NCI-H2196 (cell line): ENCODE data around the gene EEFSEC.

ENCODE experiments used
- DNase-seq: peaks from one replicate; lab custom pipeline; 2025; ENCODE audit not compliant: unreplicated experiment; lab: John Stamatoyannopoulos, UW

Gene EEFSEC

DNA sequence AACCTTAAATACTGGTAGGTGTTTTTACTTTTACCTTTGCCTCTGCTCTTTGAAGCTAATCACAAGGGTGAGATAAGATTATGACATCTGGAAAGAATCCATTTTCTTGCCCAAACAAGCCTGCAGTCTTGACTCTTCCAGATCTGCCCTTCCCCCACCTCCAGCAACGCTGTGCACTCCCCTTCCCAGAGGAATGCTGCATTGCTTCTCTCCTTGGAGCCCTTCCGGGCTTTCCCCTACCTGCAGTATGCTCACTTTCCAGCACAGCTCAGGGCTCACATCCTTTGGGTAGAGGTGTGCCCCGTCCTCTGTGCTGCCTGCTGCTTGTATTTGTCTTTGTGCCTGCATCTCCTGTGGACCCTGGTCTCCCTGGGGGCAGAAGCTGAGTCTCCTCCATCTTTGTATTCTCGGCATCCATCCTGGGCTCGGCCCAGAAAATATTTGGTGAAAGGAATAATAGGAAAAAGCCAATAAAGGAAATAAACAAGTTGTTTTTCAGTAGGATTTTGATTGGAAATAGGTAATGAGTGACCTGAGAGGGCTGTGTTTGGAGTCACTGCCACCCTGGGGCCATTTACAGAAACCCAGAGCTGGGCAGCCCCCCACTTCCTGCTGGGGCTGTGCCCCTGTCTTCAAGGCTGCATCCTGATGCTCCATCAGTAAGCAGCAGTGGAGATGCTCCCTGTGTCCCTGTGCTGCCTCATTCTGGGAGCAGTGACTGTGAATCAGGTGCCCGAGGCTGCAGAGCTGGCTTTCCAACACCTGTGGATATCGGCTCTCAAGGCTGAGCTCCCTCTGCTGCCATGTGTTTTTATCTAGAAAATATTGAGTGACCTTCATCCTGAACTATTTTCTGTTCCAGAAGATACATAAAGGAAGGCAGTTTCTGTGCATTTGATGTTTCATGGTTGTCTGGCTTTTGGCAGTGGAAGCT lies 117.5 kb downstream of the EEFSEC start:
- no peak for DNase-seq

DNA sequence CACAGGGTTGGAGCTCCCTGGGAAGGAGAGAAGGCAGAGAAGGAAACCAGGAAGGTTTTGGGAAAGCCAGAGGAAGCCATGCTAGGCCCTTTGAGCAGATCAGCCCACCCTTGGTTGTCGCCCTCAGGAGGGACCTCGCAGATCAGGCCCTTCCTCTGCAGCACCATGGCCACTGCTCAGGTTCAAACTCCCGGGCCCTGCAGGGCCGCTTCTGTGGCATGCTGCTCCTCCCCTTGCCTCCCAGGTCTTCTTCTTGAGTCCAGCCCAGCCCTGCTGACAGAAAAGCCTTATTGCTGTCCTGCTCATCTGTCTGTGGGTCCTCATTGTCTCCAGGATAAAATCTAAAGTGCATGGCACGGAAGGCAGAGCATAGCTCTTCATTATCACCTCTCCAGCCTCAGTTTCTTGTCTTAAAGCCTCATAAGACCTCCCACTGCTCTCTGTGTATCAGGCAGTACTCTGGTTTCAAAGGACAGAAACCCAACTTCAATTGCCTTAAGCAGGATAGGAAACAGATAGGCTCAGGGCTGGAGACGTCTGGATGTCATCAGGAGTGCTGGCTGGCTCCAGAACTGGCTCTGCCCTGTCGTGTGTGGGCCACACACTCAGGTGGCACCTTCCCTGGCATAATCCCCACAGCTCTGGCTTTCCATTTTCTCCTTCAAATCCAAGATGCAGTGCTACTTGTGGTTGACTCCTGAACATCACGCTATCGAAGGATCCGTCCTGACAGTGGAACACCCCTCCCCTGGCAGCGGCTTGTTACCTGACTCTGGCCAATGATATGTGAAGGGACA lies 118.5 kb downstream of the EEFSEC start:
- DNase-seq: no peak

DNA sequence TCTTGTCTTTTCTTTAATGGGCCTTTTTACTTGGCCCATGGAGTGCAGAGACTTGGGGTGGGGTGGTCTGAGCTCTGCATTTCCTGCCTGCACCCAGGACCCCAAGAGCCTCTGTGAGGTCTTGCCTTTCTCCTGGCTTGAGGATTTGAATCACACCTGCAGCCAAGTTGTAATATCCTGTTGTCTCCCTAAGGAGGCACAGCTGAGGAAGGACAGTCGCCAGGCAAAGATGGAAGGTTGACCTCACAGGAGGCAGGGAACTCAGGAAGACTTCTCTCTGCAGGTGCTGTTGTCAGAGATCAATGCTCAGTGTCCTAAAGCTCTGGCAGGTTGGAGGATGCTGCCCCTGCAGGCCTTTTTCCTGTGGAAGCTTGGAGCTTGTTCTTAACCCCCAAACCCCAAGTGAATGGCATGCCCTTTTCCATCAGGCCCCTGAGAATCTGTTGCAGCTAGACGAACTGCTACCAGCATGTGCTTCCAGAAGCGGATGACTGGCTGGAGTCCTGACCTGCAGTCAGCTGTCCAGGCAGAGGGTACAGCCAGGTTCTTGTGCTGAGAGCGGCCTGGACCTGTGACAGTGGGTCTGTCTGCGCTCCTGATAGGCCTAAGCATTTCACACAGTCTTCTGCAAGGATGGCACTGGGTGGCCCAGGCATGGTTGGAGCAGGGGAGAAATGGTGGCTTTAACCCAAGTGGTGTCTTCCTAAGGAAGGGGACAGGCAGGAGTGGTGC lies 120.0 kb downstream of the EEFSEC start:
- no peak for DNase-seq

GRCh38 chr3:128273841-128274573 lies 120.7 kb downstream of the EEFSEC start:
- no peak for DNase-seq

GRCh38 chr3:128274837-128275236 lies 121.6 kb downstream of the EEFSEC start:
- DNase-seq: no peak

- DNase-seq: no peak
Observed at GRCh38 chr3:128275316-128276145, 122.2 kb downstream of the EEFSEC start.

DNA sequence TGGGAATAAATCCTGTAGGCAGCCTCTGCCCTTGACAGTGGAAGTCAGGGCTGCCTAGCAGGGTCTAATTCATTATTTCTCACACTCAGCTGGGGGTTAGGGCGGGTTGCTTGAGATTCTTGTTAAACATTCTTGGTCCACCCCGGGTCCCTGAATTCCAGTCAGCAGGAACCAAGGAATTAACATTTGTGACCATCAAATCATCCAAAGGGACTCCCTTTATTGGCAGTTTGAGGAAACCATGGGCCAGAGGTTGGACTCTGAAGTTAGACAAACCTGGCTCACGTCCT lies 122.8 kb downstream of the EEFSEC start:
- no peak for DNase-seq

- no peak for DNase-seq
Observed at GRCh38 chr3:128276577-128277183, 123.4 kb downstream of the EEFSEC start.

GRCh38 chr3:128277378-128278069 lies 124.2 kb downstream of the EEFSEC start:
- no peak for DNase-seq

DNA sequence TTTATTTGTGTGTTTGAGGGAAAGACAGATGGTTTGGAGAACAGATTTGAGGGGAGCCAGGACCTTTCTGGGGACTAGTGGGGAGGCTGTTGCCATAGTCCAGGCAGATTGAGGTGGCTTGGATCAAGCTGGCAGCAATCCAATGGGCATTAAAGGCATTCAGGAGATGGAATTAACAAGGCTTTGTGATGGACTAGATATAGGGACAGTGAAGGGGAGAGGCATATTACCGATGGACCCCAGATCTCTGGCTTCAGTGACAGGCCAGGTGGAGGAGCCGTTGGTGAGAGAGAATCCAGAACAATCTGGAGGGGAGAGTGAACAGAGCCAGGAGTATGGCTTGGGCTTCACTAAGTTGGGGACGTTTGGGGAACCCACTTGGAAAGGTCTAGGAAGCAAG lies 124.8 kb downstream of the EEFSEC start:
- no peak for DNase-seq

GRCh38 chr3:128278761-128279600 lies 125.7 kb downstream of the EEFSEC start:
- DNase-seq: no peak

DNA sequence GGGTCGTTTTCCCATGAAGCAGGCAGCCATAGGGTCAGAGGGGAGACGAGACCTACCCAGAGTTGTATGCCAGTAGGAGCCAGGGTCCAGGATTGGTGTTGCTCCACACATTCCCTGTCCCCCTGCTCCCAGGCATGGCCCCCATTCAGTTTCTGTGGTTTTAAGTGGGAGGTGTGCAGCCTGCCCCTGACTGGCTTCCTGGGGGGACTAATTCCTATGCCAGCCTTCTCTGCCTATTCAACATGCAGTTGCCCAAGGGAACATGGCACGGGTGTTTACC lies 126.3 kb downstream of the EEFSEC start:
- DNase-seq: no peak

DNA sequence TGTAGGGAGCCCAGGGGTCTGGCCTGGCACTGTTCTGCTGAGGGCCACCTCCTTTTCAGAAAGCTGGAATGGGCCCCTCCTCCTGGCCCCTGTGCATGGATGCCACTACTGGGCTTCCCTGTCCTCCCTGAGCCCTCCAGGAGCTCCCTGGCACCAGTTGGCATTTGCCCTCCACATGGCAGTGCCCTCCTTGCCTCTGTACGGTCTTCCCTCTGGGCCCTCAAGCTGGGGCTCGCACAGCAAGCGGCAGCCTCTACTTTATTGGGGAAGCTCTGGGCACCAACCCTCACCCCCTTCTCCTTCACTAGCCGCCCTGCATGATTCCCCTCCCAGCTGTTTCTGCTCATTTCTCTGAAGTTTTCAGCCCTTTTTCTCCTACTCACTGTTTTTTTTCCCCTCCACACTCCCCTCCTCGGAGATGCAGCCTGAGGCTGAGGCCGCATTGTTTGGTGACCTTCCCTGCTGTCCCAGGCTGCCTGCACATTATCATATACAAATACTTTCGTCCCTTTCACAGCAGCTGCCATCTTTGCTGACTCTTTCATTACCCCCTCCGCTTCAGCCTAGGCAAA lies 127.3 kb downstream of the EEFSEC start:
- DNase-seq: no peak

- DNase-seq: peak; percentile 32
Observed at GRCh38 chr3:128281056-128281455, 127.8 kb downstream of the EEFSEC start.

DNA sequence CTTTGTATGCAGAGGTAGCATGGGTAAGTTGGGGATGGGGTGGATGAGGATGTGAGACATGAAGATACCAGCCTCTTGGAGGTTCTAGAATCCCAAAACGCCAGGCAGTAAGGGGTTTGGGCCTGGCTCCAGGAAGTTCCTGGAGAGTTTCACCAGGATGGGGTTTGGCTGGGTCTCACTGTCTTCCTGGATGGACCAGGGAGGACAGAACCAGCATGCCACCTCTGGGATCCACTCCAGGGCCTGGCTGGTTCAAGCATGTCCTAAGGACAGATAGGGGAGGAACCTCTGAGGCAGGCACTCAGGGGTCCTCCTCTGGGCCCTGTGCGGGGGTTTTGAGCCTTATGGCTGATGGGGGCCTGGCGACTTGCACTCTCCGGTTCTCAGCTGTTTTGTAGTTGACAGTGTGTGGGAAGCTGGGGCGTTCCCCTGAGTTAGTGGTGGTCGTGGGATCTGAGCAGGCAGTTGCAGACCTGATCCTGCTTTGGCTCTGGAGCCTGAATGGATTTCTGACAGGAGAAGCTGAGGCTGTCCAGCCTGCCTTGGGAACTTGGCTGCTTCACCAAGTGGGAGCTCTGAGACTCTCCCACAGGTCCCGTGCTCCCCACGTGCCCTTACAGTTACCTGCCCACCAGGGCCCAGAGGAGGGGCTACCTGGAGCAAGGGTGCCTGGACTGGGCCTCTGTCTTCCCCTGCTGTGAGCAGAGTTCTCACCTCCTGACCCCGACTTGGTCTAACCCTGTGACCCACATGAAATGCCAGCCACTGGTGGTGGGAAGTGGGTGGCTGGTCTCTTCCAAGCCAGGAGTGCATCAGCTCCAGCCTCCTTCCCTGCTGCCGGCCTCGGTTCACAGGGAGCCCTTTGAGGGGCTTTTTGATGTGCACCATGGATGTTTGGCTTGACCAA lies 128.4 kb downstream of the EEFSEC start:
- no peak for DNase-seq

- DNase-seq: no peak
Observed at GRCh38 chr3:128282380-128283196, 129.3 kb downstream of the EEFSEC start.
